GM21576 (cell line): ENCODE measurements around the gene CDC42EP2.

ENCODE experiments used
- ATAC-seq: cut with Tn5 transposase; IDR thresholded peaks from one replicate; pipeline ENCODE4 v1.9.1; 2021; ENCODE audit warnings: mild to moderate bottlenecking, moderate library complexity; ENCODE audit not compliant: unreplicated experiment

CDC42EP2 gene, protein sequence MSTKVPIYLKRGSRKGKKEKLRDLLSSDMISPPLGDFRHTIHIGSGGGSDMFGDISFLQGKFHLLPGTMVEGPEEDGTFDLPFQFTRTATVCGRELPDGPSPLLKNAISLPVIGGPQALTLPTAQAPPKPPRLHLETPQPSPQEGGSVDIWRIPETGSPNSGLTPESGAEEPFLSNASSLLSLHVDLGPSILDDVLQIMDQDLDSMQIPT

DNA sequence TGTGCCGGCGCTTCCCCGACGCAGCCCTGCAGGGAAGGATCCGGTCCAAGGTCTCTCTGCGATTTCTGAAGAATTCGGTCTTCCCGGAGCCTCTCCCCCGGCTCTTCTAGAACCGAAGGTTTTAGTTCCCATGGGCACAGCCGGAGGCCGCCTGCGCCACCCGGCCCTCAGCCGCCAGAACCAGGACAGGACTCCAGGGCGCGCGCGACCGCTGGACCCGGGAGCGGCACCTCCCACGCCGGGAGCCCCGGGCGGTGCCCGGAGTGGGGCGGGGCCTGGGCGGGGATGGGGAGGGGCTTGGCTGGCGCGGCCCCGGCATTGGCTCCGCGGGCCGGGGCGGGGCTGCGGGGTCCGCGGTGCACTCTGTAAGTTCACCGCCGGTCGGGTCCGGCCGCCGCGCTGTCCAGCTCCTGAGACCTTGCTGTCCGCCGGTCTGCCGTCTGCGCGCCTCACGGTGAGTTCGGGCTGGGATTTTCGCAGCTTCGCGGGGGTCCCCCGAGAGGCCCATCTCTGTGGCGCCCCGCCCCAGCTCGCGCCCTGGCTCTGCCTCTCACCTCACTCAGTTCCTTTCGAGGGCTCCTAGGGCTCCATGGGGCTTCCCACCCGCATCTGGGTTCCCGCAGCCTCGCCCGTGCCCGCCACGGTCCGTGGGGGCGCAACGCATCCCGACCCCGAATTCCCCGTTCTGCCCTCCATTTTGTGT is at the start of gene CDC42EP2:
TSS of gene CDC42EP2 (plus strand) at position 366 of the 703 bp plus-strand sequence. CDS start 6,033 bp downstream, outside the sequence.
- ATAC-seq: peak; percentile 65

DNA sequence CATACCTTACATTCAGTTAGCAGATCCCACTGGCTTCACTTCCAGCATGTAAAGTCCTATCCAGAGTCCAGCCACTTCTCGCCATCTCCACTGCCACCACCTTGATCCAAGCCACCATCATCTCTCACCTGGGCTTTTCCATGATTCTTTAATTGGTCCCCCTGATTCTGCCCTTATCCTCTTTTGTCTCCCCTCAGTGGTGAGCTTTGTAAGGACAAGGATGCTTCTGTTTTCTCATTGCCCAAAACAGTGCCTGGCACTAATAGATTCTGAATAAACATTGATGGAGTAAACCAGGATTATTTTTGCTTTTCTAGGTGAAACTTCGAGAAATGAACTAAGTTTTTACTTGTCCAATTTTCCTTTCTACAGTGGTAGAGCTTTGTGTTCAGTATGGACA is 48.5 kb upstream of the CDC42EP2 start:
- no peak for ATAC-seq

DNA sequence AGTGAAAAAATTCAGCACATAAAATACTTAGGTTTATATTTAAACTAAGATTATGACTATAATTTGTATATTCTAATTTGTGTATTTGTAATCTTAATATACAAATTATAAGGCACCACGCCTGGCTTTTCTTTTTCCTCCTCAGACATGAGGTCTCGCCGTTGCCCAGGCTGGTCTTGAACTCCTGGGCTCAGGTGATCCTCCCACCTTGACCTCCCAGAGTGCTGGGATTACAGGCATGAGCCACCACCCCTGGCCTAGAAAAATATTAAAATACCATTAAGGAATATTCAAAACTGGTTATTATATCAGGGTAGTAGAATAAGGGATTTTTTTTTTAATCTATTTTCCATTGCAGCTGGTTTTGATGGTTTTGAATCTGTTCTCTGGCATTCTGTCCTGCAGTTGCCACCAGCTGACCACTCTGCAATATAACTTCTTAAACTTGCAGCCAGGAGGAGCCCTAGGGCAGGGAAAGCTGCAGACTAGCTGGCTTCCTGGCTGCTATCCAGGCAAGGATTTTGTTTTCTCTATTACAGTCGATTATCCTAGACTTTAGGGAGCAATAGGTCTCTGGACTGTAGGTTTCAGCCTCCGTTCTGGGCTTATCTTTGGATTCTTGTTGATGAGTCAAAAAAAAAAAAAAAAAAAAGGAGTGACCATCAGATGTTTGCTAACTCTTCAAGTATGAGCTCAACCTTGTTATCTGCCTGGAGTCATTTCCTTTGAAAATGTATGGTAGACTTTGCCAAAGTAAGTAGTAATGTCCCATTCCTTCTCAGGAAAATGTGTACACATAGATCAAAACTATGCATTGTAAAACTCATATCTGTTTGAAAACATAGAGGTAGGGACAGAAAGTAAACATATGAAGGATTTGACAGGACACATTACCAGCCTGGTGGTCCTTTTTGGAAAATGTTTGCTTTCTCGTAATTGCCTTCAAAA is 39.7 kb upstream of the CDC42EP2 start:
- ATAC-seq: no peak

DNA sequence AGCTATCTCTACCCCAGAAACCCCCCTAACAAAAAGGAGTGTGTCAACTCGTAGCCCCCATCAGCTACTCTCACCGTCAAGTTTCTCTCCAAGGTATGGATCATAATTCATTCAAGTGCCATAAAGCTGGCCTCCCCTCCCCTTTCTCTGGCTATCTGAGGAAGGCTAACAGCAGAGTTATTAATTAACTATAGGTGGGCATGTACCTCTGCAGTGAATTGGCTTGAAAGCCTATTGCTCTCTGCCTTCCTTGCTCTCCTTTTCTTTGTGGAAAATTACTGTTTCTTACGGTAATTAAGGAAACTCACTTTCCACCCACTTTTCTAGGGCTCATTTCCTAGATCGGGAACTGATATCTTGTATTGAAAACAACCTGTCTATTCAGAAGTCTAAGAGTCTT is 38.8 kb upstream of the CDC42EP2 start:
- ATAC-seq: no peak

DNA sequence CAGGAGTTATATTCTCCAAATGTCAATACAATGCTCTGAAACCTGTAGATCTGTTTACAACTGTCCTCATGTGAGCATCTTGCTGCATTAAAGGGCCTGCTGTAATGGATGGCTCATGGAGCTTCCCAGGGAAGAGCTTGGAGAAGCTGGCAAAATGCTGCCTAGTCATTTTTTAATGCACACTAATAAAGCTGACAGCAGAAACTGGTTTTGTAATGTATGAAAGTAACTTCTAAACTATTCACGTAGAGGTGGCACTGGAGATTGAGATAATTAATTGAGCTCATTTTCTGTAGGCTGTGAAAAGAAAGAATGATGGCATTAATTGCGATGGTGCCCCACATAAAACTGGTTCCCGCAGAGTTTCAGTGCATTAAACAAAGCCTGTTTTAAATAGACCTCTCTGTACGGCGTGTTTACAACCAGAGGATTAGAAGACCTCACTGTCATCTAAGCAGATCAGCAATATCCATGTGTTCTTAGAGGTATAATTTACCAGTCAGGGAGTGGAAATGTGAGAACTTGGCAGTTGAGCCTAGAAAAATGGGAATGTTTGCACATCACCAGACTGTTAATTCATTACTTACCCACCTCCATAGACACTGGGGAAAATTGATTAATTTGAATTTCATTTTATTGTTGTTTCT is 36.9 kb upstream of the CDC42EP2 start:
- ATAC-seq: no peak

DNA sequence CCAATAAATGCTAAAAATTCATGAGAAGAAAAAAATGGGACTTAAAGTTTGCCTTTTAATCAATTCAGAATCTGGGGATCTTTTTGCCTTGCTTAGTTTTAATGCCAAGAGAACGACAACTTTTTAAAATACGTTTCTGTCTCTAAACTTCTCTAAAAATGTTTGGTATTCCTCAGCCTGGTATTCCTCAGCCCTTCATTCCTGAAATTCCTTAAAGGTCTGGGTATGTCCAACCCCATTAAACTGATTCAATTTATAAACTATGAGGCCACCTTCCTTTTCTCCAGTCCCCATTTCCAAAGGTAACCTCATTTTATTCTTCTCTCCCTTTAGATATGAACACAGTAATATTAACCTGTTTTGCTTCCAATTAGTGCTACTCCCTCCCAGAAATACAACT is 36.3 kb upstream of the CDC42EP2 start:
- ATAC-seq: no peak

DNA sequence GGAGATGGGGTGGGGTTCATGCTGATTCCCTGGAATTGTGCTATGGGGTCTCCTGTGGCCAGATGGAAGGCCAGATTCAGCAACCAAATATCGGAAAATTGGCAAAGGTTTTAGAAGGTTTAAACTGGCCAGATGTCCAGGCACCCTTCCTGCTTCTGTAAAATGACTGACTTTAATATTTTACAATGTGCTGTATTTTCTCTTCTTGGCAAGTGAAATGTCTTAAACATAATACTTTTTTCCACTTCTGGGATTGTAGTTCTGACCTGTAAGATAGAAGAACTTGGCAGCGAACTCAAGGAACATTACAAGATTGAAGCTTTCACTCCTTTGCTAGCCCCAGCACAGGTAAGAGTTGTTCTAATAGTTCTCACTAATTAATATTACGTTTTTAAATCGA is 35.4 kb upstream of the CDC42EP2 start:
- no peak for ATAC-seq

DNA sequence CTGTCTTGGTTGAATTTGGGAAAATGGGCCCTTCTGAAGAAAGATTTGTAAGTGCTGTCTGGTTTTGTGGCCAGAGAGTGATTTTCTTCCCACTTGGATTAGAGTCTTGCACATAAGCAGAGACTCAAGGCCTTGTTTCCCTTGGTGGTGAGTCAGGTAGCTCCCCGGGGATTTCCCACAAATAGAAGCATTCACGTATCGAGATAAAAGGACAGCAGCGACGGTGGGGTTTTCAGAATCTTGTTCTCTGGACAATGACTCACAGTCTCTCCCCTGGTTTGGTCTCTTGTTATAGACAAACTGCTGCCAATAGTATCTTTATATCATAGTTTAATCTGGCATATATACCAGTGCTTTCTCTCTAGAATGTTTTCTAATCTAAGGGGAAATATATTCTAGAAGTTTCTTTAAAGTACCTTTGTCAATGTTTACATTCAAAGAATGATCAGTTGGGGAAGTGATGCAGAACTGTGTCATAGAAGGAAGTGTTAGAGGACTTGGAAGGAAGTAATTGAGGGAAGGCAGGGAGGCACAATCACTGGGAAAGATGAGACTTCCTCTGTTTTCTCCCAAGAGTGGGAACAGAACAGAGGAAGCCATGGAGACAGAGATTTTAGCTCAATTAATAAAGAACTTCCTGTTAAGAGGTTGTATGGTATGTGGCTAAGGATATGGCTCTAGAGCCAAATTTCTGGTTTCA is 34.8 kb upstream of the CDC42EP2 start:
- ATAC-seq: no peak

DNA sequence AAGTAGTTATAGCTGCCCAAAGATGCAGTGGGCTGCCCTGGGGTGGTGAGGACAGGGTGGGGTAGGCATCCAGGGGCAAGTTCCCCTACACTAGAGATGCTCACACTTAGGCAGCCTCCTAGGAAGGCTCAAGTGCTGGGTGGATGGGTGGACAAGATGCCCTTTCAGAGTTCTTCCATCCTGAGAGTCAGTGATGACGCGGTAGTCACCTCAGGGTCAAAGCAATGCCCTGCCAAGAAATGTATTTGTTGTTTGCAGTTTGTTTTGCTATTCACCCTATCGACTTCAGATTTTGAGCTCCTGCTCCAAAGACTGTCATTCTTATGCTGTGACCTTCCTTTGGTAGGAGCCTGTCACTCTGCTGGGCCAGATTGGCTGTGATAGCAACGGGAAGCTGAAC is 34.0 kb upstream of the CDC42EP2 start:
- no peak for ATAC-seq

DNA sequence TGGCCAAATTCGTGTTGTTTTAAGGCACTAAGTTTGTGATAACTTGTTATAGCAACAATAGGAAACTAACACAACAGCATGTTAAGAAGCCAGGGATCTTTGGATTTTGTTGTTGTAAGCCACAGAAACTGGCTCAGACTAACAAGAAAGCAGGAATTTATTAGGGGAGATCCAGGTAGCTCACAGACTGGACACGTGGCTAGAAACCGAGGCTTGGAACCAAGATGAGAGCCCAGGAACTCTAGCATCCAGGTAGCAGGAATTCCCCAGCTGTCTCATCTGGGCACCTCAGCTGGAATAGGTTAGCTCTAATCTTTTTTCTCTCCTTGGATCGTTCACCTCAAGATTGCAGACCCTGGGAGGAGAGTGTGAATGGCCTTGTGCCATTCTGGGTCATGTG is 28.0 kb upstream of the CDC42EP2 start:
- ATAC-seq: no peak

DNA sequence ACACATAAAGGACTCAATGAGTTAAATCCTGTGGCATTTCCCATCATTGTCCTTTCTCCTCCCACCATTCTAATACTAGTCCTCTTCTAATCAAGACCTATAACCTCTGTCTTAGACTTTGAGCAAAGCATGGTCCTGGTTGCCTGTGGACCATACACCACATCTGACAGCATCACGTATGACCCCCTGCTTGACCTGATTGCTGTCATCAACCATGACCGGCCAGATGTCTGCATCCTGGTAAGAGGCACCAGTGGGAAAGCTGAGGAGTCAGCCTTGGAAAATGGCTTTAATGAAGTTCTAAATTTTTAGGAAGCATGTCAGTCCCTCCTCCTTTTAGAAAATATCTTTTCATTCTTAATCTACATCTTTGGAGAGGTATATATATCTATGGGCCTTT is 27.1 kb upstream of the CDC42EP2 start:
- ATAC-seq: no peak

DNA sequence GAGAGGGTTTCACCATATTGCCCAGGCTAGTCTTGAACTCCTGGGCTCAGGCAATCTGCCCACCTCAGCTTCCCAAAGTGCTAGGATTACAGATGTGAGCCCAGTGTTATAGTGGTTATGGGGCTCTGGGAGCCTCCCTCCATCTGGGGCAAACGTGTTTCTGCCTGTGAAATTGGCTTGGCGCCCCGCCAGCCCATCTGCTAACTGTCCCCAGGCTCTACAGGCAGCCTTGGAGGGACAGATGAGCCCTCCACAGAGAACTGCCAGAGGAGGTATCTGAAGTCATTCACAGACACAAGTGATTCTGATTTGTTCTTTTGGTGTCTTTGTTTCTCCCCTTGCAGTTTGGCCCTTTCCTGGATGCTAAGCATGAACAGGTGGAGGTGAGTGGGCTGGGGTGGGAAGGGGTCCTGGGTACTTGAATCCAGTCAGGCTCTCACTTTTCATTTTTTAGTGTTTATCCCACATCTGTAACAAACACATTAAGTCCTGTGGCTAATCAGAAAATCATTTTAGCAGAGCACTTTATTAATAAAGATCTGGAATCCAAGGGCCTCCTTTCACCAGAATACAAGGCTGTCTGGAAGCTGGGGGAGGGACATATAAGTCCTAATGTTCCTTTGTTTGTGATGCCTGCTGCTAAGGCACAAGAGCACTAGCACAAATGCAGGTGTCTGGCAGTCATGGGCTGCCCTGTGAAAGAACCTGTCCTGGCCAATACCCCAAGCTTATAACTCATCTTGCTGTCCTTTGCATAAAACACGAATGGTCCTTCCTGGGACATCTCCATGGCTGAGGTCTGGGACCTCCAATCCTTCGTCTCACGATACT is 25.7 kb upstream of the CDC42EP2 start:
- ATAC-seq: no peak

DNA sequence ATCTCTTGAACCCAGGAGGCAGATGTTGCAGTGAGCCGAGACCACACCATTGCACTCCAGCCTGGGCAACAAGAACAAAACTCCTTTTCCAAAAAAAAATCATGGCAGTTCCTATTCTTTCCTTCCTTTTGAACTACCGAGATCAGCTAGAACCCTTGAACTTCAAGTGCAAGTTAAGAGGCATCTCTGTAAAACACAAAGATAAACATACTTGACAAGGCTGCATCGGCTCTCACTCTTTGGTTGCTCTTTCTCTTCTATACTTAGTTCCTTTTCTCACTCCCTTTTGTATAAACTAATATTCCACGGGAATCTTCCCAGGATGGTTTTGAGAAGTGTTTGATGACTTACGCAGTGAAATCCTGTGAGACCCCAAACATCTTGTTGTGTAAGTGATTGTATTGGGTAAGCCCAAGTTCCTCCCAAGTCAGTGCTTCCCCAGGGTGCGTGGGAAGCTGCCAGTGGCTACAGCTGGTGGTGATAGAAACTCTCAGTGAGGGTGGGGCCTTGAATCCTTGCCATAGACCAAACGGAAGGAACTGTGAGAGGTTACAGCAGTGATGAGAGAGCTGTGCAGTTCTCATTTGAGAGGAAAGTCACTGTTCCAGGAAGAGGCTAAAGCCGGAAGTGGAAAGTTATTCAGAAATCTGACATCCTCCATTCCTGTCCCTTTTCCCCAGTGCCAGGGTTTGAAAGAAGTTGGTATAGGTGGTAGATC is 24.1 kb upstream of the CDC42EP2 start:
- ATAC-seq: no peak

DNA sequence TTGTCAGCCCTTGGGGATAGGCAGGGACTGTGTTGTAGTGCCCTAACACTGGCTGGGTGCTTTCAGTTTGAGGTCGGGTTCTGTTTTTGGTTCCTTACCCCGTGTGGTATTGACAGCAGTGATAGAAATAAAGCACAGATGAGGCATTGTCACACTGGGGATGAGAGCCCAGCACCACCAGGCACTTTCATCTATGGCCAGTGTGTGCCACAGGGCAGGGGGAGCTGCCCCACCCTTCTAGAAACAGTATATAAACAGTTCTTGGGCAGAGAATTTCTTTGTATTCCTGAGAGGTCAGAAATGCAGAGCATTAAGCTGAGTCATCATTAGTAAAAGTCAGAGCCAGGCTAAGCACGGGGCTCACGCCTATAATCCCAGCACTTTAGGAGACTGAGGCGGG is 23.1 kb upstream of the CDC42EP2 start:
- no peak for ATAC-seq

DNA sequence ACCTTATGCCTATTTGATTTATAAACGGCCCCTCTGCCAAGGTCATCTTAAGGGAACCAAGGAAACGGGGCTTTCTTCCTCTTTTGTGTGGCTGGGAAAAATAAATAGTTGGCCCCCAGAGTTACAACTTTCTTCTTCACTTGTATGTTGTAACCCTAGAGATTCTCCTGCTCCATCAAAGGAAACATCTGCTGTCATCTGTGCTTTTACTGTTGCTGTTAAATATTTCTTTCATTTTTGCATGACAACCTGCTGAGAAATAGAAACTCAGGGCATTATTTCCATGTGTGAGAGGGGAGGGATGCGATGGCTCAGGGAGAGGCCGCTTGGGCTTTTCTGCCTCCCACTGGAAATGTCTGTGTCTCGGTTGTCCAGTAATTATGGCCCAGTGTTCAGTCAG is 21.8 kb upstream of the CDC42EP2 start:
- no peak for ATAC-seq

DNA sequence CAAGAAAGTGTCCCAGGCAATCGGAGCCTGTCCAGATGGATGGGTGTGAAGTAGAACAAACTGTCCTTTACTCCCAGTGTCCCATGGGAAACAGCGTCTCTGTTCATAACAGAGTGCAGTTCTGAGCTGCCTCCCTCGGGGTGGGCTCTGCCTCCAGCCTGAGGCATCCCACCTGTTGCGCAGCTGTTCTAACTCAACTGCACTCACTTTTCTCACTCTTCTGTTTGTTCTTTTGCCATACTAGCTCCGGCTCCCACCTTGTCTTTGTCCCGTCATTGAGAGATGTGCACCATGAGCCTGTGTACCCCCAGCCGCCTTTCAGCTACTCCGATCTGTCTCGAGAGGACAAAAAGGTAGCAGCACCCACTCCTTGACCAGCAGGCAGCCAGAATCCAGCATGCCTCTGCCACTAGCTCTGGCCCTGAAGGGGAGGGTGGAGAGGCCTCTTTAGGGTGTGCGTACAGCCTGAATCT is 20.7 kb upstream of the CDC42EP2 start:
- ATAC-seq: no peak

DNA sequence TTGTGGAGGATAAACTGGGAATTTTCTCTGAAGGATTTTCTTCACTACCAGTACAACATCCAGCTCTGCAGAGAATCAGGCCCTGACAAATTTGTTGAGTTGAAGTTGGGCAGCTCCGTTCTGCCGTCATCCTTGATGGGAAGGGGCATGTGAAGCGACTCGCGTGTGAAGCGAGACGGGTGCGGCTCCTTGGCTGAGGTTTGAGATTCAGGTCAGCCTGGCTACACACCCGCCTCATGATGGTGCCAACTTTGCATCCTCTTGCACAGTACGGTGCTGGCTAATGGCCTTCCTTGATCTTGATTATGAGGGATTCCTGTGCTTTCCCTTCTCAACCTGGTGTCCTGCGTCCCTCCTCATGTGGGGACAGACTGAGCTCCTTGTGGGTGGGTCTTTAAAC is 19.7 kb upstream of the CDC42EP2 start:
- no peak for ATAC-seq

DNA sequence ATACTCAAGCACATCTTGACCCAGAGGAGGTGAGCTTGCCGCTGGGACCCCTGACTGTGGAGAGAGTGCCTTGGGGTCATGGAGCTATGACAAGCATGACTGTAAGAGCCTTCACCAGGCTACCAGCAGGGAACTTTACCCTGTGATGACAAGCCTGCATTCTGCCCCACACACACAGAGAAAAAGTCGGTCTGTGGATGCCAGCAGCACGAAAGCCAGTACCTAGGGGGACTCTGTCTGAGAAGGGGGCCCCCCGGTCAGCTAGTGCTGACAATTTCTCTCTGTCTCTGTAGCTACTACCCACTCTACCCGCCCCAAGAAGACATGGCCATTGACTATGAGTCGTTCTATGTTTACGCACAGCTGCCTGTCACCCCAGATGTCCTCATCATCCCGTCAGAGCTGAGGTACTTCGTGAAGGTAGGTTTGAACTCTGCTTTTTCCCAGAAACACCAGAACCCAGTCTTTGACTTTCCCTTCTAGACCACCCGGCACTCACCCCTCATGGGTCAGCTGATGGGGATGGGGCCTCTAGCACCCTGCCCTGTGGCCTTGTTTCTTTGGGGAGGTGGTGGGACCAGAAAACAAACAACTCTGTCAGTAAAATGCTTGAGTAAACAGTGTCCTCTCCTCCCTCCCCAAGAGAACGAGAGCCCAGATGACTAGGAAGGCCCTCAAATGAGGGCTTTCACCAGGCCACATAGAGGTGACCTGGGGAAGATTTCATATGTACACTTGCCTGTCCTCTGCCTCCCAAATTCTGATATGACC is 18.9 kb upstream of the CDC42EP2 start:
- no peak for ATAC-seq
